CD4-positive, alpha-beta T cell treated with Interleukin-17A for 1 hour (primary cell): ENCODE measurements around the gene STRN3.
"Not testable (repeated sequence)": the region's sequence is repeated elsewhere in the genome, so short reads cannot be mapped to it uniquely, and the experiment has no call there.

Source experiments
- DNase-seq: peaks from one replicate; pipeline ENCODE4 v3.0.0-alpha.2; 2020

STRN3 gene

GRCh38 chr14:31026077-31026449 is at the start of gene STRN3:
STRN3 (minus strand) TSS chr14:31026379; CDS start chr14:31026185, 194 bp downstream.
- DNase-seq: no peak

- DNase-seq: no peak
These were observed 49.0 kb upstream of the STRN3 start for GRCh38 chr14:31075144-31075543.

- no peak for DNase-seq
These were observed 45.0 kb upstream of the STRN3 start for GRCh38 chr14:31071151-31071550.

- no peak for DNase-seq
These were observed 44.3 kb upstream of the STRN3 start for GRCh38 chr14:31070431-31070830.

GRCh38 chr14:31069343-31069742 is 43.2 kb upstream of the STRN3 start:
- no peak for DNase-seq

- no peak for DNase-seq
These were observed 42.1 kb upstream of the STRN3 start for GRCh38 chr14:31068235-31068634.

- DNase-seq: not testable (repeated sequence)
These were observed 36.7 kb upstream of the STRN3 start for GRCh38 chr14:31062908-31063307.

GRCh38 chr14:31060253-31060875 is 34.2 kb upstream of the STRN3 start:
- DNase-seq: no peak

GRCh38 chr14:31059152-31059924 is 33.2 kb upstream of the STRN3 start:
- no peak for DNase-seq

- no peak for DNase-seq
These were observed 31.7 kb upstream of the STRN3 start for GRCh38 chr14:31057701-31058364.

GRCh38 chr14:31057035-31057434 is 30.9 kb upstream of the STRN3 start:
- no peak for DNase-seq

GRCh38 chr14:31052905-31053586 is 26.9 kb upstream of the STRN3 start:
- DNase-seq: not testable (repeated sequence)

- no peak for DNase-seq
These were observed 25.3 kb upstream of the STRN3 start for GRCh38 chr14:31051511-31051910.

GRCh38 chr14:31051023-31051422 is 24.8 kb upstream of the STRN3 start:
- no peak for DNase-seq

GRCh38 chr14:31047503-31047902 is 21.3 kb upstream of the STRN3 start:
- DNase-seq: no peak

- no peak for DNase-seq
These were observed 19.4 kb upstream of the STRN3 start for GRCh38 chr14:31045501-31046080.

- DNase-seq: no peak
These were observed 17.2 kb upstream of the STRN3 start for GRCh38 chr14:31043379-31043778.

- DNase-seq: not testable (repeated sequence)
These were observed 16.7 kb upstream of the STRN3 start for GRCh38 chr14:31042893-31043292.

- no peak for DNase-seq
These were observed 16.1 kb upstream of the STRN3 start for GRCh38 chr14:31042300-31042699.

GRCh38 chr14:31038521-31039166 is 12.5 kb upstream of the STRN3 start:
- DNase-seq: no peak

- no peak for DNase-seq
These were observed 11.6 kb upstream of the STRN3 start for GRCh38 chr14:31037709-31038221.

GRCh38 chr14:31036552-31036951 is 10.4 kb upstream of the STRN3 start:
- DNase-seq: no peak
